Spinal cord (tissue), 10 donors: ENCODE data around the gene ABI1. TPM values are rescaled to one million over a fixed set of nuclear protein-coding genes. Genes with fewer than 3 reads are reported as not detected.

Experiments
- DNase-seq, 6 donors: peaks; one replicate each; pipeline versions ENCODE4 v3.0.0 to v3.0.0-alpha.2; 2013 to 2015; ENCODE audit warnings: low spot score in 6 of 6, low read depth in 4 of 6
- H3K27ac ChIP-seq: one replicate; pipeline ENCODE4 v1.5.1; 2013; ENCODE audit warnings: low read depth, low read length, control low read depth
- H3K27me3 ChIP-seq: one replicate; pipeline ENCODE4 v1.6.1; 2013; ENCODE audit warnings: low read length; ENCODE audit not compliant: control insufficient read depth, insufficient read depth
- H3K36me3 ChIP-seq: one replicate; pipeline ENCODE4 v1.6.1; 2013; ENCODE audit warnings: low read length; ENCODE audit not compliant: control insufficient read depth, insufficient read depth
- H3K4me1 ChIP-seq: one replicate; pipeline ENCODE4 v1.6.1; 2013; ENCODE audit warnings: low read length; ENCODE audit not compliant: control insufficient read depth, insufficient read depth
- H3K4me3 ChIP-seq: one replicate; pipeline ENCODE4 v1.5.1; 2013; ENCODE audit warnings: low read depth, low read length, control low read depth
- H3K9me3 ChIP-seq: one replicate; pipeline ENCODE4 v1.6.1; 2013; ENCODE audit warnings: low read length; ENCODE audit not compliant: control insufficient read depth, insufficient read depth
- WGBS: methylation state at CpG from one replicate; pipeline ENCODE4 v1.1.5; 2013; ENCODE audit warnings: missing lambda C conversion rate; ENCODE audit not compliant: insufficient coverage; 5-methylcytosine and 5-hydroxymethylcytosine counted together
- polyA plus RNA-seq, 2 donors: library from polyadenylated mRNA; unstranded; fragments of 120-200 nt; gene quantifications; one replicate each; pipeline ENCODE4 v1.2.1, GENCODE V29; 2013; ENCODE audit not compliant: insufficient read length in 2 of 2
- total RNA-seq, 2 donors: library from RNA; depleted of rRNA in 1 of 2; stranded (reverse); fragments of 120-200 nt in 1 of 2; fragments of >200 nt in 1 of 2; gene quantifications; one replicate each; pipeline versions ENCODE4 v1.2.3 to v1.2.4, GENCODE V29; 2013 to 2014
- donor health status: healthy.

Gene ABI1
- total and polyA plus RNA-seq, 4 donors: 60.3 to 87.0 (median 76.2) TPM

DNA sequence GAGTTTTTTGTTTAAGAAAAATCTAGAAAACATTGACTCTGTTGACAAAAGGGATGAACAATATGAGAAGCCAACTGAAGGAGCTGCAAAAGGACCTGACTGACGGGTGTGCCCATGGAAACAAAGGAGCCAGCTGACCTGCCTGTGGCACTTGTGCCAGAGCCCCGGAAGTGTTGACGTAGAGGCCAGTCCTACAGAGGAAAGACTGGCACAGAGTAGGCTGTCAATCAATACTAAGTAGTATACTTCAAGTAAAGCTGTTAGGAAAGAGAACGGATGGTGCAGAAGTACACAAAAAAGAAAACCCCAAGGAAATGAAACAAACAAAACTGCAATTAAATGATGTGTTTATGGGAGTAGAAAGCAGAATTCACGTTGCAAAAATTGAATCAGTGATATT lies 19.0 kb upstream of the ABI1 start:
- Histone ChIP-seq H3K27me3 (no peaks in the 10 kb centered on the region), H3K4me3 (no peak overlapping the region), H3K36me3 (no peaks in the 10 kb centered on the region), H3K27ac (no peak overlapping the region), H3K9me3 (no peaks in the 10 kb centered on the region), H3K4me1 (no peaks in the 10 kb centered on the region)
- 37% methylated on average over 2 of the region's 5 CpGs for WGBS
- peak in 2 of 6 donors; percentile 8 to 36 for DNase-seq

- Histone ChIP-seq H3K4me1 (peaks cover 4% of the 10 kb centered on the region), H3K27ac (no peak overlapping the region), H3K9me3 (no peaks in the 10 kb centered on the region), H3K27me3 (no peaks in the 10 kb centered on the region), H3K36me3 (no peaks in the 10 kb centered on the region), H3K4me3 (no peak overlapping the region)
- DNase-seq: no peak
- no CpG with 5 or more reads among the region's 1 CpG for WGBS
Observed at GRCh38 chr10:26870766-26871165, 10.0 kb upstream of the ABI1 start.

GRCh38 chr10:26869528-26869927 lies 8.8 kb upstream of the ABI1 start:
- Histone ChIP-seq H3K4me1 (peaks cover 4% of the 10 kb centered on the region), H3K9me3 (no peaks in the 10 kb centered on the region), H3K36me3 (no peaks in the 10 kb centered on the region), H3K4me3 (no peak overlapping the region), H3K27ac (no peak overlapping the region), H3K27me3 (no peaks in the 10 kb centered on the region)
- no peak for DNase-seq
- 80% methylated on average over 7 of the region's 8 CpGs for WGBS

DNA sequence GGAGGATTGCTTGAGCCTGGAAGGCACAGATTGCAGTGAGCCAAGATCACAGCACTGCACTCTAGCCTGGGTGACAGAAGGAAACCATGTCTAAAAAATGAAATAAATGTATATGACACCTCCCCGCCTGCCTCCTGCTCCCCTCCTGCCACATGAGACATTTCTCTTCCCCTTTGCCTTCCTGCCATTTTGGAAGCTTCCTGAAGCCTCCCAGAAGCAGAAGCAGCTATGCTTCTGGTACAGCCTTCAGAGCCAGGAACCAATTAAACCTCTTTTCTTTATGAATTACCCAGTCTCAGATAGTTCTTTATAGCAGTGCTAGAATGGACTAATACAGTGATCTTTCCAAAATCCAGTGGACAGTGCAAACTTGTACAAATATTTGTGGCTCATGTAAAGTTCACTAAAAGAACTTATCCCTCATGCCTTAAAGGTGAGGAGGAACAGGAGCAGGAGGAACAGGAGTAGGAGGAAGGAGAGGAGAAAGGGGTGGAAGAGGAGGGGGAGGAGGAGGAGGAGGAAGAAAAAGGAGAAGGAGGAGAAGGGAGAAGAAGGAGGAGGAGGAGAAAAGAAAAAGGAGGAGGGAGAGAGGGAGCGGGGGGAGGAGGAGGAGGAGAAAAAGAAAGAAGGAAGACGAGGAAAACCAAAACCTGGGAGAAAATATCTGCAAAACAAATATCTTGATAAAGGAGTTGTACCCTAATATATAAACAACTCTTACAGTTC lies 2.8 kb upstream of the ABI1 start:
- no peak overlapping the region for H3K4me3 ChIP-seq
- H3K27ac ChIP-seq: no peak overlapping the region
- WGBS: no CpG with 5 or more reads among the region's 3 CpGs
- H3K9me3 ChIP-seq: no peaks in the 10 kb centered on the region
- H3K27me3 ChIP-seq: peaks cover 3% of the 10 kb centered on the region
- no peak for DNase-seq
- H3K4me1 ChIP-seq: no peaks in the 10 kb centered on the region
- no peaks in the 10 kb centered on the region for H3K36me3 ChIP-seq

GRCh38 chr10:26861205-26861998 lies 644 bp upstream of the ABI1 start:
- DNase-seq: no peak
- Histone ChIP-seq H3K4me1 (peaks cover 5% of the 10 kb centered on the region), H3K36me3 (no peaks in the 10 kb centered on the region), H3K9me3 (no peaks in the 10 kb centered on the region), H3K4me3 (no peak overlapping the region), H3K27me3 (peaks cover 3% of the 10 kb centered on the region), H3K27ac (no peak overlapping the region)
- WGBS: 31% methylated on average over 16 of the region's 24 CpGs

DNA sequence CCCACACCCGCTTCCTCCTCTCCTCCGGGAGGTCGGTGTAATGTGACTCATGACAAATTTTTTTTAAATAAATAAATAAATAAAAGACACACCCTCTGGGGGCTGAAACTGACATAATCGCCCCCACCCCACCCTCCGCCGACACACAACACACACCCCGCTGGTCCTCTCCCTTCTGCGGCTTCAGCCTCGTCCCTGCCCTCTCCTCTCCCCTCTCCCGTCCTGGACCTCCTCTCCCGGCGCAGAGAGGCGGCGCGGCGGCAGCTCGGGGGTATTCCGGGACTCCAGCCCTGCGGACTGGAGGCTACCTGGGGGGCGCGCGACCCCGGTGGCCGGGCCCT lies 686 bp downstream of the ABI1 start:
- Histone ChIP-seq H3K27ac (peak overlapping the region; percentile 93), H3K4me3 (peak overlapping the region; percentile 90), H3K27me3 (peaks cover 3% of the 10 kb centered on the region), H3K36me3 (no peaks in the 10 kb centered on the region), H3K4me1 (peaks cover 5% of the 10 kb centered on the region), H3K9me3 (no peaks in the 10 kb centered on the region)
- DNase-seq: peak in 4 of 6 donors; percentile 13 to 70 (median 30)
- WGBS: 0% methylated on average over 17 of the region's 24 CpGs

DNA sequence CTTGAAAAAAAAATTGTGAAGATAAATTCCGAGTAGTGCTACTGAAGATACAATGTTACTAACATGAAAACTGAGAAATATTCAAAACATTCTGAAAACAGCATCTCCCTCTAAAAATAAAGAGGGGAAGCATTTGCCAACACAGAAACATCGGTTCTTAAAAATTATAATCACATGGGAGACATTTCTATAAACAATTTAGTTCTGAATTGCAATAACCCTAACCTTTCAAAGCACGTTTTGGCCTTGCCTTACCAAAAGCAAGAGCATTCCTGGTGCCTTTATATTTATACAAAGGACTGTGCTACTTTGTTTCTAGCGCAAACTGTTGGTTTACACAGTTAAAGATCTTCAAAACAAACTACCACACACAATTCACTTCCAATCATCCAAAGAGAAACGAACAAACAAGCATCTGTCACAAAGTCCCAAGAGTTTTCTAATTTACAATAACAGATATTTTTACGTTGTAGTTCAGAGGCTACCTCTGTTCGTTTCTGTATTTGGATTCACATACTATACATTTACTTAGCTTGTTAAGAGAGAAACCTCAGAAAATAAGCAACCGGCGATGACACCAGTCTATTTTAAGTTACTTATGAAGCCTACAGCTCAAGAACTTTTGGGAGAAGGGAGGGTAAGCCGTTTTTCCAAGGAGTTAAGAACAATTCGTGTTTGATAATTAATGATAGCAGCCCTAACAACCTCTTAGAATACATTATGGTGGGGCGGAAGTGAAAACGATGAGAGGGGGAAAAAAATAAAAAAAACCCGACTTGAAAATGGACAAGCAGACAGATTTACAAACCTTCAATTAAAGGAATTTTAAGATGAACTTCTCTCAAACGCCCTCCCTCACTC lies 1.3 kb downstream of the ABI1 start:
- H3K27ac ChIP-seq: peak overlapping the region; percentile 93
- H3K4me3 ChIP-seq: peak overlapping the region; percentile 90
- WGBS: 0% methylated on average over 1 of the region's 15 CpGs
- no peaks in the 10 kb centered on the region for H3K36me3 ChIP-seq
- peaks cover 3% of the 10 kb centered on the region for H3K27me3 ChIP-seq
- H3K9me3 ChIP-seq: no peaks in the 10 kb centered on the region
- peaks cover 5% of the 10 kb centered on the region for H3K4me1 ChIP-seq
- DNase-seq: peak in 4 of 6 donors; percentile 11 to 66 (median 18)

- WGBS: no CpG with 5 or more reads among the region's 2 CpGs
- peaks cover 3% of the 10 kb centered on the region for H3K27me3 ChIP-seq
- H3K36me3 ChIP-seq: no peaks in the 10 kb centered on the region
- no peaks in the 10 kb centered on the region for H3K9me3 ChIP-seq
- H3K4me3 ChIP-seq: peak overlapping the region; percentile 90
- no peak overlapping the region for H3K27ac ChIP-seq
- DNase-seq: no peak
- H3K4me1 ChIP-seq: peaks cover 5% of the 10 kb centered on the region
Observed at GRCh38 chr10:26858707-26859034, 2.1 kb downstream of the ABI1 start.

GRCh38 chr10:26857991-26858706 lies 2.6 kb downstream of the ABI1 start:
- Histone ChIP-seq H3K27me3 (peaks cover 3% of the 10 kb centered on the region), H3K36me3 (no peaks in the 10 kb centered on the region), H3K9me3 (no peaks in the 10 kb centered on the region), H3K27ac (no peak overlapping the region), H3K4me1 (peaks cover 5% of the 10 kb centered on the region), H3K4me3 (no peak overlapping the region)
- no peak for DNase-seq
- no CpG with 5 or more reads among the region's 7 CpGs for WGBS
